OCI-LY3 (cell line): ENCODE data around the gene SYNE2.

Experiments
- EZH2phosphoT487 ChIP-seq: fragments of 200-600 bp; shearing (Covaris generic); IDR thresholded peaks from 2 replicates; pipeline ENCODE4 v1.6.1; 2018; ENCODE audit warnings: antibody characterized with exemption, mixed run types, low read depth
- TF ChIP-seq, protein P1 (sequence below): fragments of 200-600, 300-600 bp; sonication (generic); IDR thresholded peaks from 2 replicates; pipeline ENCODE4 v1.5.1; 2014; ENCODE audit warnings: antibody characterized with exemption, low read length, low read depth

DNA sequence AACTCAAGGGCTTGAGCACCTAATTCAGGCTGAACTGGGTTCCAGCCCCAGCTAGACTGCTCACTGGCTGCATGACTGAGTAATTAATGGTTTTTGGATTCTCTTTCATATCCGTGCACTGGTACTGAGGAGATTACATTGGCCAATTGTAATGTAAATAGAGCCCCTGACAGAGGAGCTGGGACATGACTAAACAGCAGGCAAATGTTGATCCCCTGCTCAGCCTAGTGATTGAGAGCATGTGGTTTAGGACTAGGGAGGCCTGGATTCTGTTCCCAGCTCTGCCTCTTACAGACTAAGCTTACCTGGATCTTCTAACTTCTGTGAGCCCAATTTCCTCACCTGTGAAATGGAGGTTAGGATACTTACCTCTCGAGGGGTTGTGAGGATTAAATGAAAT is 237.1 kb downstream of the SYNE2 start:
- TF ChIP-seq, protein P1, sequence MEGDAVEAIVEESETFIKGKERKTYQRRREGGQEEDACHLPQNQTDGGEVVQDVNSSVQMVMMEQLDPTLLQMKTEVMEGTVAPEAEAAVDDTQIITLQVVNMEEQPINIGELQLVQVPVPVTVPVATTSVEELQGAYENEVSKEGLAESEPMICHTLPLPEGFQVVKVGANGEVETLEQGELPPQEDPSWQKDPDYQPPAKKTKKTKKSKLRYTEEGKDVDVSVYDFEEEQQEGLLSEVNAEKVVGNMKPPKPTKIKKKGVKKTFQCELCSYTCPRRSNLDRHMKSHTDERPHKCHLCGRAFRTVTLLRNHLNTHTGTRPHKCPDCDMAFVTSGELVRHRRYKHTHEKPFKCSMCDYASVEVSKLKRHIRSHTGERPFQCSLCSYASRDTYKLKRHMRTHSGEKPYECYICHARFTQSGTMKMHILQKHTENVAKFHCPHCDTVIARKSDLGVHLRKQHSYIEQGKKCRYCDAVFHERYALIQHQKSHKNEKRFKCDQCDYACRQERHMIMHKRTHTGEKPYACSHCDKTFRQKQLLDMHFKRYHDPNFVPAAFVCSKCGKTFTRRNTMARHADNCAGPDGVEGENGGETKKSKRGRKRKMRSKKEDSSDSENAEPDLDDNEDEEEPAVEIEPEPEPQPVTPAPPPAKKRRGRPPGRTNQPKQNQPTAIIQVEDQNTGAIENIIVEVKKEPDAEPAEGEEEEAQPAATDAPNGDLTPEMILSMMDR, result no peak
- no peak for TF ChIP-seq EZH2phosphoT487
